T-cell (primary cell): ENCODE measurements around the gene INPP4B. TPM values are rescaled to one million over a fixed set of nuclear protein-coding genes. Genes with fewer than 3 reads are reported as not detected.

Experiments used
- ATAC-seq, 4 experiments: fragments of 200-7000 bp in 3 of 4; fragments of 150-1000 bp in 1 of 4; cut with Tn5 transposase; replicated peaks in 1 of 4; 1 replicate in 3 of 4; 2 replicates in 1 of 4; pipeline ENCODE4 v1.10.0; 2021; ENCODE audit warnings: moderate library complexity in 3 of 4, mild to moderate bottlenecking in 2 of 4, moderate number of reproducible peaks in 1 of 4
- CTCF ChIA-PET, 2 donors: fragments of 300-600 bp; sonication (Branson Sonifier 250); formaldehyde crosslinking; loops; one replicate each; lab custom pipeline; 2022; ENCODE audit warnings: antibody characterized with exemption in 2 of 2; lab: Charles Lee
- POLR2A ChIA-PET, 2 donors: fragments of 300-600 bp; sonication (Branson Sonifier 250); formaldehyde crosslinking; loops; one replicate each; lab custom pipeline; 2022; ENCODE audit warnings: antibody characterized with exemption in 2 of 2; lab: Charles Lee
- DNase-seq, 35 experiments: peaks; one replicate each; pipeline versions ENCODE4 v3.0.0 to v3.0.0-alpha.2; 2013 to 2023
- H3K27ac ChIP-seq: one replicate; pipeline ENCODE4 v1.5.1; 2013; ENCODE audit warnings: low read length
- H3K27me3 ChIP-seq, 2 experiments: replicated peaks in 1 of 2; 1 replicate in 1 of 2; 2 replicates in 1 of 2; pipeline versions ENCODE4 v1.6.1 to v1.7.0; 2013; ENCODE audit warnings: low read length in 1 of 2, mixed read lengths in 1 of 2; ENCODE audit not compliant: control insufficient read depth in 2 of 2, insufficient read depth in 2 of 2; ENCODE audit errors: extremely low read depth in 1 of 2
- H3K36me3 ChIP-seq, 2 donors: 1 replicate in 1 of 2; 2 replicates in 1 of 2; pipeline versions ENCODE4 v1.6.1 to v1.7.0; 2013; ENCODE audit warnings: low read length in 1 of 2; ENCODE audit not compliant: control insufficient read depth in 2 of 2, insufficient read depth in 1 of 2; ENCODE audit errors: extremely low read depth in 1 of 2
- H3K4me1 ChIP-seq, 2 experiments: 1 replicate in 1 of 2; 2 replicates in 1 of 2; pipeline versions ENCODE4 v1.6.1 to v1.7.0; 2013; ENCODE audit warnings: low read length in 2 of 2, mixed read lengths in 1 of 2; ENCODE audit not compliant: insufficient read depth in 2 of 2, control insufficient read depth in 1 of 2; ENCODE audit errors: extremely low read depth in 1 of 2
- H3K4me3 ChIP-seq, 2 donors: 1 replicate in 1 of 2; 2 replicates in 1 of 2; pipeline versions ENCODE4 v1.5.1 to v1.7.0; 2013; ENCODE audit warnings: mild to moderate bottlenecking in 2 of 2, low read length in 1 of 2, moderate library complexity in 1 of 2; ENCODE audit not compliant: control insufficient read depth in 1 of 2; ENCODE audit errors: extremely low read depth in 1 of 2
- H3K9me3 ChIP-seq: 2 replicates; pipeline ENCODE4 v1.7.0; 2013
- H3K27ac Mint-ChIP-seq, 2 donors: one replicate each; pipeline ENCODE4 v1.8.0; 2020 to 2021; ENCODE audit warnings: mild to moderate bottlenecking in 2 of 2, mixed read lengths in 2 of 2
- H3K27me3 Mint-ChIP-seq, 2 donors: one replicate each; pipeline ENCODE4 v1.8.0; 2021 to 2022; ENCODE audit warnings: mixed read lengths in 2 of 2
- H3K36me3 Mint-ChIP-seq: one replicate; pipeline ENCODE4 v1.8.0; 2021; ENCODE audit warnings: mixed read lengths
- H3K4me1 Mint-ChIP-seq, 3 donors: one replicate each; pipeline ENCODE4 v1.8.0; 2020 to 2022; ENCODE audit warnings: mixed read lengths in 3 of 3, mild to moderate bottlenecking in 1 of 3
- H3K4me3 Mint-ChIP-seq, 3 donors: one replicate each; pipeline ENCODE4 v1.8.0; 2020 to 2022; ENCODE audit warnings: mild to moderate bottlenecking in 3 of 3, mixed read lengths in 3 of 3, moderate library complexity in 3 of 3
- H3K9me3 Mint-ChIP-seq, 3 donors: one replicate each; pipeline ENCODE4 v1.8.0; 2020 to 2022; ENCODE audit warnings: mixed read lengths in 3 of 3
- WGBS: methylation state at CpG from one replicate; pipeline ENCODE4 v1.1.5; 2013; ENCODE audit warnings: missing lambda C conversion rate; ENCODE audit not compliant: insufficient coverage; 5-methylcytosine and 5-hydroxymethylcytosine counted together
- total RNA-seq, 35 experiments: library from RNA in 6 of 35; stranded (reverse) in 6 of 35; fragments of 120-200 nt in 1 of 35; gene quantifications; one replicate each; pipeline versions ENCODE4 v1.2.1 to v1.2.4 and lab custom pipeline; 2013 to 2026

The INPP4B gene
- total RNA-seq, 5 donors from 2014 or later (not counting 1 experiment from before 2014, with no cell fraction given) = 47.4 to 99.7 (median 71.3) TPM

- ATAC-seq (no peak), DNase-seq (no peak)
- no peaks in the 10 kb centered on the region for H3K9me3 ChIP-seq
- peak overlapping the region; percentile 23 to 51 for H3K4me3 ChIP-seq
- H3K4me1 ChIP-seq = peaks cover 3 to 6% of the 10 kb centered on the region in 2 experiments
- no peaks in the 10 kb centered on the region for H3K36me3 ChIP-seq
- no peaks in the 10 kb centered on the region for H3K27me3 ChIP-seq
- peak overlapping the region; percentile 80 for H3K27ac ChIP-seq
- Mint-ChIP-seq H3K27ac (peak overlapping the region; percentile 95 to 96), H3K9me3 (no peaks in the 10 kb centered on the region), H3K4me1 (peaks cover 64 to 74% (median 70%) of the 10 kb centered on the region in 3 donors), H3K27me3 (no peaks in the 10 kb centered on the region), H3K4me3 (peak overlapping the region; percentile 82 to 90 (median 86)), H3K36me3 (no peaks in the 10 kb centered on the region)
- POLR2A ChIA-PET = interaction anchor here in 1 of 2 donors (1.0 to 1.3 kb wide), 2 partner anchors 9 to 163 kb away, joined by 4 to 5 read pairs; no protein-coding TSS in a partner anchor
- CTCF ChIA-PET = interaction anchor here (0.6 to 4.5 kb wide), 8 partner anchors 77 to 283 kb away, joined by 3 to 46 read pairs (median 7); no protein-coding TSS in a partner anchor
Observed at GRCh38 chr4:142566243-142566642, 279.9 kb downstream of the INPP4B start.

- Histone ChIP-seq H3K36me3 (no peaks in the 10 kb centered on the region), H3K27ac (peak overlapping the region; percentile 80), H3K9me3 (no peaks in the 10 kb centered on the region), H3K27me3 (no peaks in the 10 kb centered on the region), H3K4me1 (peaks cover 3 to 6% of the 10 kb centered on the region in 2 experiments), H3K4me3 (peak overlapping the region; percentile 23 to 51)
- Mint-ChIP-seq H3K36me3 (no peaks in the 10 kb centered on the region), H3K27me3 (no peaks in the 10 kb centered on the region), H3K27ac (peak overlapping the region; percentile 95 to 96), H3K4me3 (peak overlapping the region; percentile 82 to 90 (median 86)), H3K4me1 (peaks cover 60 to 70% (median 65%) of the 10 kb centered on the region in 3 donors), H3K9me3 (no peaks in the 10 kb centered on the region)
- DNase-seq (peak in 10 of 35 experiments; percentile 8 to 71 (median 22)), ATAC-seq (peak; percentile 72 to 84 (median 76))
- ChIA-PET POLR2A (interaction anchor here in 1 of 2 donors (1.0 kb wide), 1 partner anchor 162 kb away, joined by 4 read pairs; no protein-coding TSS in a partner anchor), CTCF (no interaction called here)
- 40% methylated on average over 3 of the region's 7 CpGs for WGBS
Observed at GRCh38 chr4:142565771-142566170, 280.3 kb downstream of the INPP4B start.

GRCh38 chr4:142563682-142564291 lies 282.3 kb downstream of the INPP4B start:
- Histone ChIP-seq H3K4me1 (peaks cover 3 to 6% of the 10 kb centered on the region in 2 experiments), H3K4me3 (no peak overlapping the region), H3K27ac (peak overlapping the region; percentile 80), H3K36me3 (no peaks in the 10 kb centered on the region), H3K27me3 (no peaks in the 10 kb centered on the region), H3K9me3 (no peaks in the 10 kb centered on the region)
- Mint-ChIP-seq H3K36me3 (no peaks in the 10 kb centered on the region), H3K4me1 (peaks cover 61 to 71% (median 63%) of the 10 kb centered on the region in 3 donors), H3K27ac (peak overlapping the region; percentile 82 to 94), H3K27me3 (no peaks in the 10 kb centered on the region), H3K4me3 (peak overlapping the region in 1 of 3 donors; percentile 38), H3K9me3 (no peaks in the 10 kb centered on the region)
- ChIA-PET POLR2A (no interaction called here), CTCF (interaction anchor here in 1 of 2 donors (1.5 kb wide), 1 partner anchor 209 kb away, joined by 5 read pairs; no protein-coding TSS in a partner anchor)
- WGBS = 90% methylated on average over 3 of the region's 6 CpGs
- DNase-seq (no peak), ATAC-seq (no peak)

- Histone ChIP-seq H3K4me3 (no peak overlapping the region), H3K27me3 (no peaks in the 10 kb centered on the region), H3K36me3 (no peaks in the 10 kb centered on the region), H3K9me3 (no peaks in the 10 kb centered on the region), H3K4me1 (peaks cover 8 to 15% of the 10 kb centered on the region in 2 experiments), H3K27ac (no peak overlapping the region)
- ChIA-PET CTCF (no interaction called here), POLR2A (interaction anchor here in 1 of 2 donors (0.5 kb wide), 1 partner anchor 14 kb away, joined by 3 read pairs; no protein-coding TSS in a partner anchor)
- H3K36me3 Mint-ChIP-seq = peaks cover 2% of the 10 kb centered on the region
- H3K4me1 Mint-ChIP-seq = peaks cover 66 to 78% (median 71%) of the 10 kb centered on the region in 3 donors
- peak overlapping the region in 1 of 3 donors; percentile 29 for H3K4me3 Mint-ChIP-seq
- ATAC-seq (no peak), DNase-seq (no peak)
- 100% methylated on average over 2 of the region's 4 CpGs for WGBS
- no peaks in the 10 kb centered on the region for H3K27me3 Mint-ChIP-seq
- H3K27ac Mint-ChIP-seq = peak overlapping the region; percentile 72 to 79
- H3K9me3 Mint-ChIP-seq = no peaks in the 10 kb centered on the region
Observed at GRCh38 chr4:142559986-142560385, 286.1 kb downstream of the INPP4B start.

- POLR2A ChIA-PET = interaction anchor here in 1 of 2 donors (0.6 kb wide), 2 partner anchors 40 to 470 kb away, joined by 3 to 10 read pairs; no protein-coding TSS in a partner anchor
- DNase-seq (no peak), ATAC-seq (no peak)
- Histone ChIP-seq H3K36me3 (no peaks in the 10 kb centered on the region), H3K4me3 (no peak overlapping the region), H3K4me1 (peaks cover 8 to 13% of the 10 kb centered on the region in 2 experiments), H3K9me3 (no peaks in the 10 kb centered on the region), H3K27ac (no peak overlapping the region), H3K27me3 (no peaks in the 10 kb centered on the region)
- Mint-ChIP-seq H3K9me3 (no peaks in the 10 kb centered on the region), H3K4me3 (peak overlapping the region in 1 of 3 donors; percentile 39), H3K36me3 (peaks cover 5% of the 10 kb centered on the region), H3K27ac (peak overlapping the region; percentile 71 to 72), H3K4me1 (peaks cover 66 to 77% (median 69%) of the 10 kb centered on the region in 3 donors), H3K27me3 (no peaks in the 10 kb centered on the region)
- CTCF ChIA-PET = interaction anchor here (0.6 to 1.0 kb wide), 4 partner anchors 8 to 294 kb away, joined by 3 to 5 read pairs (median 4); no protein-coding TSS in a partner anchor
- 90% methylated on average over 2 of the region's 4 CpGs for WGBS
Observed at GRCh38 chr4:142558851-142559250, 287.2 kb downstream of the INPP4B start.

GRCh38 chr4:142557239-142557801 lies 288.8 kb downstream of the INPP4B start:
- 40% methylated on average over 1 of the region's 4 CpGs for WGBS
- Histone ChIP-seq H3K36me3 (no peaks in the 10 kb centered on the region), H3K9me3 (no peaks in the 10 kb centered on the region), H3K4me1 (peaks cover 8 to 10% of the 10 kb centered on the region in 2 experiments), H3K27me3 (no peaks in the 10 kb centered on the region), H3K27ac (peak overlapping the region; percentile 1), H3K4me3 (no peak overlapping the region)
- H3K27me3 Mint-ChIP-seq = no peaks in the 10 kb centered on the region
- no peaks in the 10 kb centered on the region for H3K9me3 Mint-ChIP-seq
- ATAC-seq (peak; percentile 51 to 63 (median 56)), DNase-seq (no peak)
- peak overlapping the region; percentile 64 to 65 (median 64) for H3K4me3 Mint-ChIP-seq
- peaks cover 5% of the 10 kb centered on the region for H3K36me3 Mint-ChIP-seq
- peak overlapping the region; percentile 92 for H3K27ac Mint-ChIP-seq
- CTCF ChIA-PET = interaction anchor here in 1 of 2 donors (0.6 to 1.1 kb wide), 2 partner anchors 24 to 428 kb away, joined by 3 to 4 read pairs; no protein-coding TSS in a partner anchor
- POLR2A ChIA-PET = interaction anchor here in 1 of 2 donors (0.6 to 0.8 kb wide), 3 partner anchors 10 to 254 kb away, joined by 4 to 9 read pairs (median 5); no protein-coding TSS in a partner anchor
- H3K4me1 Mint-ChIP-seq = peaks cover 70 to 77% (median 71%) of the 10 kb centered on the region in 3 donors
